Measurements from ENCODE around the gene HACD4. TPM values are rescaled to one million over a fixed set of nuclear protein-coding genes. Genes with fewer than 3 reads are reported as not detected.

The HACD4 gene
- total RNA-seq, 1 donor from 2014 or later, result 0.79 TPM

- TF ChIP-seq, protein P1, sequence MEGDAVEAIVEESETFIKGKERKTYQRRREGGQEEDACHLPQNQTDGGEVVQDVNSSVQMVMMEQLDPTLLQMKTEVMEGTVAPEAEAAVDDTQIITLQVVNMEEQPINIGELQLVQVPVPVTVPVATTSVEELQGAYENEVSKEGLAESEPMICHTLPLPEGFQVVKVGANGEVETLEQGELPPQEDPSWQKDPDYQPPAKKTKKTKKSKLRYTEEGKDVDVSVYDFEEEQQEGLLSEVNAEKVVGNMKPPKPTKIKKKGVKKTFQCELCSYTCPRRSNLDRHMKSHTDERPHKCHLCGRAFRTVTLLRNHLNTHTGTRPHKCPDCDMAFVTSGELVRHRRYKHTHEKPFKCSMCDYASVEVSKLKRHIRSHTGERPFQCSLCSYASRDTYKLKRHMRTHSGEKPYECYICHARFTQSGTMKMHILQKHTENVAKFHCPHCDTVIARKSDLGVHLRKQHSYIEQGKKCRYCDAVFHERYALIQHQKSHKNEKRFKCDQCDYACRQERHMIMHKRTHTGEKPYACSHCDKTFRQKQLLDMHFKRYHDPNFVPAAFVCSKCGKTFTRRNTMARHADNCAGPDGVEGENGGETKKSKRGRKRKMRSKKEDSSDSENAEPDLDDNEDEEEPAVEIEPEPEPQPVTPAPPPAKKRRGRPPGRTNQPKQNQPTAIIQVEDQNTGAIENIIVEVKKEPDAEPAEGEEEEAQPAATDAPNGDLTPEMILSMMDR (IDR thresholded peaks at IDR 0.05; ENCODE audit: insufficient read depth, low read length, severe bottlenecking), result no peak
These were observed 1.8 kb downstream of the HACD4 start for GRCh38 chr9:21029661-21030060.

GRCh38 chr9:21028466-21028865, 3.0 kb downstream of the HACD4 start:
- DNase-seq (ENCODE audit: low read depth) (no peak), FAIRE-seq (no peak)
- no peak overlapping the region for H3K4me3 ChIP-seq (ENCODE audit: low read depth, low read length)
- no peaks in the 10 kb centered on the region for H3K36me3 ChIP-seq (ENCODE audit: control insufficient read depth, insufficient read depth, low read length)
- TF ChIP-seq, protein P1 (IDR thresholded peaks at IDR 0.05; ENCODE audit: insufficient read depth, low read length, severe bottlenecking), result no peak
- H3K27me3 ChIP-seq (ENCODE audit: control insufficient read depth, insufficient read depth, low read length), result no peaks in the 10 kb centered on the region

More at GRCh38 chr9:21029661-21030060, 1.8 kb downstream of the HACD4 start:
- H3K27me3 ChIP-seq (ENCODE audit: control insufficient read depth, insufficient read depth, low read length), result no peaks in the 10 kb centered on the region
- no peak for DNase-seq (ENCODE audit: low read depth)
- H3K36me3 ChIP-seq (ENCODE audit: control insufficient read depth, insufficient read depth, low read length), result no peaks in the 10 kb centered on the region
- H3K4me3 ChIP-seq (ENCODE audit: low read depth, low read length), result no peak overlapping the region
- FAIRE-seq, result no peak

DNA sequence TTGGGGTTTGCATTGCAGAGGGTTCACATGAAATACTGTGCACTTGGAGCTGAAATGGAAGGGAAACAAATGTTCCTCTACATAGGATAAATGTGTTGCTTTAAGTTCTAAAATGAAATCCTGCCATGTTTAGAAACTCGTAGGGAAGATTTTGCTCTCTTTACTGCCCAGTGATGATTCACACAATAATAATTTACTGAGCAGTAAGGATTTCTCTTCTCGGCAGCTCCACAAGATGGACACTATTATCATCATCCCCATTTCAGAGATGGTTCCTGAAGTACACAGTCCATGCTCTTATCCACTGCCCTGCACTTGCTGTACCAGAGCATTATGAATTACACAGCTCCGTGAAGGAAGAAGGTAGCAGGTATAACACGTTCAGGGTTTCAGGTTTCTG, 4.1 kb downstream of the HACD4 start:
- H3K36me3 ChIP-seq (ENCODE audit: control insufficient read depth, insufficient read depth, low read length), result no peaks in the 10 kb centered on the region
- H3K4me3 ChIP-seq (ENCODE audit: low read depth, low read length), result no peak overlapping the region
- no peaks in the 10 kb centered on the region for H3K27me3 ChIP-seq (ENCODE audit: control insufficient read depth, insufficient read depth, low read length)
- DNase-seq (ENCODE audit: low read depth) (peak; percentile 51), FAIRE-seq (no peak)
- TF ChIP-seq, protein P1 (IDR thresholded peaks at IDR 0.05; ENCODE audit: insufficient read depth, low read length, severe bottlenecking), result no peak

- Histone ChIP-seq H3K36me3 (ENCODE audit: control insufficient read depth, insufficient read depth, low read length) (no peaks in the 10 kb centered on the region), H3K4me3 (ENCODE audit: low read depth, low read length) (no peak overlapping the region), H3K27me3 (ENCODE audit: control insufficient read depth, insufficient read depth, low read length) (no peaks in the 10 kb centered on the region)
- TF ChIP-seq, protein P1 (IDR thresholded peaks at IDR 0.05; ENCODE audit: insufficient read depth, low read length, severe bottlenecking), result no peak
- DNase-seq (ENCODE audit: low read depth) (no peak), FAIRE-seq (no peak)
These were observed 7.6 kb downstream of the HACD4 start for GRCh38 chr9:21023861-21024260.

DNA sequence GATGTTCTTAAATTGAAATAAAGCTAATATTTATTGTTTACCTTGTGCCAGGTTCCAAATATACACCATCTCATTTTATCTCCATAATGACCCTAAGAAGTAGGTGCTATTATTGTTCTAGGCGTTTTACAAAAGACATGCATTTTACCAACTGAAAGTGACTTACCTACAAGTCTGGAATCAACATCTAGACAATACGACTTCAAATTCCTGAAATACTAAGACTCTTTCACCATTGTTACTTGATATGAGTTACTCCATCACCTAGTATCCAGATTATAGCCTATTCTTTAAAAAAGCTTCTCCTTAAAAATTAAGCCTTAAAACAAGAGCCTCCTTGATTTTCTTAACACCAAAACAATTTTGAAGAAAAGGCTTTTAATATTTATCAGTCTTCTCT, 13.3 kb downstream of the HACD4 start:
- TF ChIP-seq, protein P1 (IDR thresholded peaks at IDR 0.05; ENCODE audit: insufficient read depth, low read length, severe bottlenecking), result no peak
- DNase-seq (ENCODE audit: low read depth) (no peak), FAIRE-seq (no peak)
- no peaks in the 10 kb centered on the region for H3K27me3 ChIP-seq (ENCODE audit: control insufficient read depth, insufficient read depth, low read length)
- no peak overlapping the region for H3K4me3 ChIP-seq (ENCODE audit: low read depth, low read length)
- no peaks in the 10 kb centered on the region for H3K36me3 ChIP-seq (ENCODE audit: control insufficient read depth, insufficient read depth, low read length)

All from bronchial epithelial cell (primary cell).